HEK293 (cell line): ENCODE data around the gene CAMK2G.
A peak's percentile ranks its signal among the peaks of the same experiment; 100 is the strongest.

Experiments used
- KLF1 ChIP-seq: fragments of 450-650 bp; formaldehyde crosslinking; IDR thresholded peaks from 2 replicates; pipeline ENCODE4 v1.5.1; 2016; ENCODE audit warnings: missing biosample characterization, missing genetic modification characterization
- KLF16 ChIP-seq: fragments of 450-650 bp; formaldehyde crosslinking; IDR thresholded peaks from 2 replicates; pipeline ENCODE4 v1.5.1; 2017; ENCODE audit warnings: missing biosample characterization, missing genetic modification characterization
- REPIN1 ChIP-seq: fragments of 450-650 bp; formaldehyde crosslinking; IDR thresholded peaks from 2 replicates; pipeline ENCODE4 v1.5.1; 2017; ENCODE audit warnings: missing biosample characterization, missing genetic modification characterization, low read depth
- TSHZ1 ChIP-seq: fragments of 450-650 bp; formaldehyde crosslinking; IDR thresholded peaks from 2 replicates; pipeline ENCODE4 v1.5.1; 2016; ENCODE audit warnings: missing biosample characterization, missing genetic modification characterization, borderline replicate concordance
- ZNF112 ChIP-seq: fragments of 450-650 bp; formaldehyde crosslinking; IDR thresholded peaks from 2 replicates; pipeline ENCODE4 v1.5.0; 2017; ENCODE audit warnings: missing biosample characterization, missing genetic modification characterization
- ZNF138 ChIP-seq: fragments of 450-650 bp; formaldehyde crosslinking; IDR thresholded peaks from 2 replicates; pipeline ENCODE4 v1.5.1; 2016; ENCODE audit warnings: missing biosample characterization, missing genetic modification characterization, borderline replicate concordance
- ZNF140 ChIP-seq: fragments of 450-650 bp; formaldehyde crosslinking; IDR thresholded peaks from 2 replicates; pipeline ENCODE4 v1.5.1; 2016; ENCODE audit warnings: missing biosample characterization, missing genetic modification characterization
- ZNF221 ChIP-seq: fragments of 450-650 bp; formaldehyde crosslinking; IDR thresholded peaks from 2 replicates; pipeline ENCODE4 v1.5.1; 2017; ENCODE audit warnings: missing biosample characterization, missing genetic modification characterization, borderline replicate concordance
- ZNF350 ChIP-seq: fragments of 450-650 bp; formaldehyde crosslinking; IDR thresholded peaks from 2 replicates; pipeline ENCODE4 v1.5.0; 2017; ENCODE audit warnings: missing biosample characterization, mild to moderate bottlenecking, missing genetic modification characterization
- ZNF366 ChIP-seq: fragments of 450-650 bp; formaldehyde crosslinking; conservative IDR thresholded peaks from 2 replicates; pipeline ENCODE4 v1.5.1; 2016; ENCODE audit warnings: missing biosample characterization, missing genetic modification characterization
- ZNF416 ChIP-seq: fragments of 450-650 bp; formaldehyde crosslinking; IDR thresholded peaks from 2 replicates; pipeline ENCODE4 v1.5.1; 2016; ENCODE audit warnings: missing biosample characterization, missing genetic modification characterization
- ZNF514 ChIP-seq: fragments of 450-650 bp; formaldehyde crosslinking; IDR thresholded peaks from 2 replicates; pipeline ENCODE4 v1.5.1; 2016; ENCODE audit warnings: missing biosample characterization, missing genetic modification characterization
- ZNF580 ChIP-seq: fragments of 450-650 bp; formaldehyde crosslinking; IDR thresholded peaks from 2 replicates; pipeline ENCODE4 v1.5.1; 2016; ENCODE audit warnings: missing biosample characterization, missing genetic modification characterization
- ZNF585B ChIP-seq: fragments of 450-650 bp; formaldehyde crosslinking; IDR thresholded peaks from 2 replicates; pipeline ENCODE4 v1.5.1; 2016; ENCODE audit warnings: missing biosample characterization, missing genetic modification characterization
- ZNF645 ChIP-seq: fragments of 450-650 bp; formaldehyde crosslinking; IDR thresholded peaks from 2 replicates; pipeline ENCODE4; 2016; ENCODE audit warnings: missing biosample characterization, missing genetic modification characterization
- ZNF664 ChIP-seq: fragments of 450-650 bp; formaldehyde crosslinking; IDR thresholded peaks from 2 replicates; pipeline ENCODE4 v1.5.1; 2016; ENCODE audit warnings: missing biosample characterization, missing genetic modification characterization
- ZNF670 ChIP-seq: fragments of 450-650 bp; formaldehyde crosslinking; IDR thresholded peaks from 2 replicates; pipeline ENCODE4 v1.5.1; 2016; ENCODE audit warnings: missing biosample characterization, missing genetic modification characterization, low read depth
- ZNF837 ChIP-seq: fragments of 450-650 bp; formaldehyde crosslinking; IDR thresholded peaks from 2 replicates; pipeline ENCODE4 v1.5.1; 2016; ENCODE audit warnings: missing biosample characterization, missing genetic modification characterization
- ZSCAN4 ChIP-seq: fragments of 450-650 bp; formaldehyde crosslinking; IDR thresholded peaks from 2 replicates; pipeline ENCODE4 v1.5.1; 2017; ENCODE audit warnings: missing biosample characterization, missing genetic modification characterization
- ZXDB ChIP-seq: fragments of 450-650 bp; formaldehyde crosslinking; IDR thresholded peaks from 2 replicates; pipeline ENCODE4 v1.5.1; 2016; ENCODE audit warnings: missing biosample characterization, missing genetic modification characterization
- TF ChIP-seq, protein P1 (sequence below): fragments of 450-650 bp; formaldehyde crosslinking; IDR thresholded peaks from 2 replicates; pipeline ENCODE4 v1.5.1; 2016; ENCODE audit warnings: missing biosample characterization, missing genetic modification characterization
- TF ChIP-seq, protein P2 (sequence below): fragments of 450-650 bp; formaldehyde crosslinking; IDR thresholded peaks from 2 replicates; pipeline ENCODE4 v1.5.1; 2016; ENCODE audit warnings: missing biosample characterization, missing genetic modification characterization

The CAMK2G gene

DNA sequence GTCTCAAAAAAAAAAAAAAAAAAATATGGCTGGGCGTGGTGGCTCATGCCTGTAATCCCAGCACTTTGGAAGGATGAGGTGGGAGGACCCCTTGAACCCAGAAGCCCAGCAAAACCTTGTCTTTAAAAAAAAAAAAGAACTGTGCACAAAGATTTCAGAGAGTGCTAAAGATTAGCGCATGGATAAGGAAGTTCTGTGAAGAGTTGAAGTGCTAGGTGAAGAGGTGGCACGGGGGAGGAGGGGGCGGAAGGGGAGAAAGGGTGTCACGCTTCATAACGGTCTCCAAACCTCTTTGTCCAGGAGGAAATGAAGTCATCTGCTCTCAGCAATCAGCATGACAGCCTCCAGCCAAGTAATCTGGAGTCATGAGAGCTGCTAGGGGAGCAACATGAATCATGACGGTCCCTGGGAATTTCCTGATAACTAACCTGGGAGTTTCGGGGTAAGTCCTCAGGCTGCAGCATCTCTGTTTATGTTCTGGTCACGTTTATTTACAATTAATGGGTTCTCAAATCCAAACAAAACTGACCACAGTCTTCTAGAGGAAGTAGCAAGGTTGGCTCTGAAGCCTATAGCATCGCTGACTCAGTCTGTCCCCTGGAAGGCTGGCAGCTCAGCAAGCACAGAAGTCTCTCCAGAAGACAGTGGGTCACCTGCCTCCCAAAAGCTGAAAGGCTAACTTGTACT, 34.6 kb upstream of the CAMK2G start (continued):
- no peak for TF ChIP-seq ZNF645 (tag by site-specific recombination)
- no peak for TF ChIP-seq ZNF221
- no peak for TF ChIP-seq ZNF664
- TF ChIP-seq, protein P1, sequence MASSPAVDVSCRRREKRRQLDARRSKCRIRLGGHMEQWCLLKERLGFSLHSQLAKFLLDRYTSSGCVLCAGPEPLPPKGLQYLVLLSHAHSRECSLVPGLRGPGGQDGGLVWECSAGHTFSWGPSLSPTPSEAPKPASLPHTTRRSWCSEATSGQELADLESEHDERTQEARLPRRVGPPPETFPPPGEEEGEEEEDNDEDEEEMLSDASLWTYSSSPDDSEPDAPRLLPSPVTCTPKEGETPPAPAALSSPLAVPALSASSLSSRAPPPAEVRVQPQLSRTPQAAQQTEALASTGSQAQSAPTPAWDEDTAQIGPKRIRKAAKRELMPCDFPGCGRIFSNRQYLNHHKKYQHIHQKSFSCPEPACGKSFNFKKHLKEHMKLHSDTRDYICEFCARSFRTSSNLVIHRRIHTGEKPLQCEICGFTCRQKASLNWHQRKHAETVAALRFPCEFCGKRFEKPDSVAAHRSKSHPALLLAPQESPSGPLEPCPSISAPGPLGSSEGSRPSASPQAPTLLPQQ = peak; percentile 30; the same call in 1 of the 2 replicates
- peak; percentile 76 for TF ChIP-seq KLF1 (tag by site-specific recombination)
- TF ChIP-seq REPIN1 (tag by site-specific recombination) = no peak
- peak; percentile 71; the same call in 1 of the 2 replicates for TF ChIP-seq TSHZ1 (tag by site-specific recombination)
- no peak for TF ChIP-seq ZNF670 (tag by site-specific recombination)
- 0 out of 2 replicates have a peak, but pooled peaks have one; percentile 6 for TF ChIP-seq ZSCAN4 (tag by site-specific recombination)
- TF ChIP-seq ZNF138 (tag by site-specific recombination) = no peak
- TF ChIP-seq, protein P2, sequence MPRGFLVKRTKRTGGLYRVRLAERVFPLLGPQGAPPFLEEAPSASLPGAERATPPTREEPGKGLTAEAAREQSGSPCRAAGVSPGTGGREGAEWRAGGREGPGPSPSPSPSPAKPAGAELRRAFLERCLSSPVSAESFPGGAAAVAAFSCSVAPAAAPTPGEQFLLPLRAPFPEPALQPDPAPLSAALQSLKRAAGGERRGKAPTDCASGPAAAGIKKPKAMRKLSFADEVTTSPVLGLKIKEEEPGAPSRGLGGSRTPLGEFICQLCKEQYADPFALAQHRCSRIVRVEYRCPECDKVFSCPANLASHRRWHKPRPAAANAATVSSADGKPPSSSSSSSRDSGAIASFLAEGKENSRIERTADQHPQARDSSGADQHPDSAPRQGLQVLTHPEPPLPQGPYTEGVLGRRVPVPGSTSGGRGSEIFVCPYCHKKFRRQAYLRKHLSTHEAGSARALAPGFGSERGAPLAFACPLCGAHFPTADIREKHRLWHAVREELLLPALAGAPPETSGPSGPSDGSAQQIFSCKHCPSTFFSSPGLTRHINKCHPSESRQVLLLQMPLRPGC (tag by site-specific recombination) = 0 out of 2 replicates have a peak, but pooled peaks have one; percentile 40
- TF ChIP-seq ZNF416 (tag by site-specific recombination) = no peak
- no peak for TF ChIP-seq ZNF585B
- TF ChIP-seq ZXDB = peak; percentile 75
- no peak for TF ChIP-seq ZNF514 (tag by site-specific recombination)
- TF ChIP-seq ZNF350 (tag by site-specific recombination) = no peak
- TF ChIP-seq ZNF366 (tag by site-specific recombination) = peak; percentile 85
- TF ChIP-seq ZNF140 (tag by site-specific recombination) = no peak
- TF ChIP-seq ZNF112 (tag by site-specific recombination) = no peak
- no peak for TF ChIP-seq ZNF837 (tag by site-specific recombination)
- TF ChIP-seq KLF16 (tag by site-specific recombination) = peak; percentile 58
- no peak for TF ChIP-seq ZNF580 (tag by site-specific recombination)
